GM12872 (cell line): ENCODE data around the gene MAP7.

ENCODE experiments used
- TF ChIP-seq, protein P1 (sequence below): IDR thresholded peaks from 3 replicates; pipeline ENCODE4 v1.5.1; 2011; ENCODE audit warnings: low read depth, mild to moderate bottlenecking, low read length, moderate library complexity; ENCODE audit not compliant: insufficient read depth

The MAP7 gene

GRCh38 chr6:136487759-136488425 is 62.3 kb downstream of the MAP7 start:
- TF ChIP-seq, protein P1, sequence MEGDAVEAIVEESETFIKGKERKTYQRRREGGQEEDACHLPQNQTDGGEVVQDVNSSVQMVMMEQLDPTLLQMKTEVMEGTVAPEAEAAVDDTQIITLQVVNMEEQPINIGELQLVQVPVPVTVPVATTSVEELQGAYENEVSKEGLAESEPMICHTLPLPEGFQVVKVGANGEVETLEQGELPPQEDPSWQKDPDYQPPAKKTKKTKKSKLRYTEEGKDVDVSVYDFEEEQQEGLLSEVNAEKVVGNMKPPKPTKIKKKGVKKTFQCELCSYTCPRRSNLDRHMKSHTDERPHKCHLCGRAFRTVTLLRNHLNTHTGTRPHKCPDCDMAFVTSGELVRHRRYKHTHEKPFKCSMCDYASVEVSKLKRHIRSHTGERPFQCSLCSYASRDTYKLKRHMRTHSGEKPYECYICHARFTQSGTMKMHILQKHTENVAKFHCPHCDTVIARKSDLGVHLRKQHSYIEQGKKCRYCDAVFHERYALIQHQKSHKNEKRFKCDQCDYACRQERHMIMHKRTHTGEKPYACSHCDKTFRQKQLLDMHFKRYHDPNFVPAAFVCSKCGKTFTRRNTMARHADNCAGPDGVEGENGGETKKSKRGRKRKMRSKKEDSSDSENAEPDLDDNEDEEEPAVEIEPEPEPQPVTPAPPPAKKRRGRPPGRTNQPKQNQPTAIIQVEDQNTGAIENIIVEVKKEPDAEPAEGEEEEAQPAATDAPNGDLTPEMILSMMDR, result no peak

- TF ChIP-seq, protein P1, result no peak
Measured at GRCh38 chr6:136486357-136486756, 63.9 kb downstream of the MAP7 start.

- TF ChIP-seq, protein P1, result no peak
Measured at GRCh38 chr6:136483906-136484305, 66.3 kb downstream of the MAP7 start.

- TF ChIP-seq, protein P1, result no peak
Measured at GRCh38 chr6:136477548-136477947, 72.7 kb downstream of the MAP7 start.

GRCh38 chr6:136475686-136476085 is 74.5 kb downstream of the MAP7 start:
- TF ChIP-seq, protein P1, result no peak

DNA sequence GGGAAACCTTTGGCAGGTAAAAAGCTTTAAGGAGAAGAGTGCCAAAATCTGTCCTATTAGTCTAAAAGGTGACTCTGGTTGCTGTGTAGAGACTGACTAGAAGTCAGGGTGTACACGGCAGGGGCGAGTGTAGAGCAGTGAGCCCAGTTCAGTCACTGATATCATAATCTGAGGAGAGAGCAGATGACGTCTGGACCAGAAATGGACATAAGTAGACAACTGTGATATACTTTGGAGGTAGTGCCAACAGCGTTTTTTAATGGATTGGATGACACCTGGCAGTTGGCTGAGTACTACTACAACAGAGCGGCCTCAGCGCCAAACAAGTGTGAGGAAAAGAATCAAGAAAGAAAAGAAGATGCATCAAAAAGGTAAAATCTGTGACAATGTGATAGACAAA is 76.0 kb downstream of the MAP7 start:
- TF ChIP-seq, protein P1, result no peak

- TF ChIP-seq, protein P1, result no peak
Measured at GRCh38 chr6:136471922-136472321, 78.3 kb downstream of the MAP7 start.

DNA sequence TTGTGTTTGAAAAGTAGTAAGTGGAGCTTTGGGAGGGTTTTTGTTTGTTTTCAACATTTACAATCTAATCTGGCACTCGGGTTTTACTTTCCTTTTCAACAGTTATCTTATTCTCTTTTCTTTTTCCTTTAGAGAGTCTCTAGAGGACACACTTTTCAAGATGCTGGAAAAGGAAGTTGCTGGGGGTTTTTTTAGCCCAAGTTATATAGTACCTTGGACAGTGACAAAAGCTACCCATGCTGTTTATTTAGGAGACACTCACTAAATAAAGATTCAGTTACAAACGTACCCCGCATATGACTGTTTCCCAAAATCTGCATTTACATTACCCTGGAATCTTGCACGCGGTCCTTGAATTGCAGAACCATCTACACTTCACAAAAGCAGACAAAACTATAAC is 78.8 kb downstream of the MAP7 start:
- TF ChIP-seq, protein P1, result no peak
